Lower leg skin (tissue), 3 donors: ENCODE measurements around the gene SERINC5.

Experiments
- CTCF ChIP-seq, 3 donors: fragments of 450-650 bp; IDR thresholded peaks; one replicate each; pipeline ENCODE4 v1.5.1; 2016; ENCODE audit warnings: antibody characterized with exemption in 3 of 3, mild to moderate bottlenecking in 3 of 3, moderate library complexity in 2 of 3
- POLR2A ChIP-seq, 2 donors: fragments of 450-650 bp; IDR thresholded peaks; one replicate each; pipeline ENCODE4 v1.6.1; 2016 to 2017; ENCODE audit warnings: antibody characterized with exemption in 2 of 2, mild to moderate bottlenecking in 1 of 2, moderate library complexity in 1 of 2

- TF ChIP-seq CTCF (IDR thresholded peaks at IDR 0.05) = no peak
- TF ChIP-seq POLR2A (IDR thresholded peaks at IDR 0.05) = no peak
Observed at GRCh38 chr5:80266566-80266965, 10.7 kb upstream of the SERINC5 start.
